ENCODE data around the gene FOXP1.

- no peak for TF ChIP-seq REST (IDR thresholded peaks at IDR 0.05; ENCODE audit: insufficient read depth in 1 of 2, low read depth in 2 of 2, low read length in 1 of 2)
- TF ChIP-seq, protein P1, sequence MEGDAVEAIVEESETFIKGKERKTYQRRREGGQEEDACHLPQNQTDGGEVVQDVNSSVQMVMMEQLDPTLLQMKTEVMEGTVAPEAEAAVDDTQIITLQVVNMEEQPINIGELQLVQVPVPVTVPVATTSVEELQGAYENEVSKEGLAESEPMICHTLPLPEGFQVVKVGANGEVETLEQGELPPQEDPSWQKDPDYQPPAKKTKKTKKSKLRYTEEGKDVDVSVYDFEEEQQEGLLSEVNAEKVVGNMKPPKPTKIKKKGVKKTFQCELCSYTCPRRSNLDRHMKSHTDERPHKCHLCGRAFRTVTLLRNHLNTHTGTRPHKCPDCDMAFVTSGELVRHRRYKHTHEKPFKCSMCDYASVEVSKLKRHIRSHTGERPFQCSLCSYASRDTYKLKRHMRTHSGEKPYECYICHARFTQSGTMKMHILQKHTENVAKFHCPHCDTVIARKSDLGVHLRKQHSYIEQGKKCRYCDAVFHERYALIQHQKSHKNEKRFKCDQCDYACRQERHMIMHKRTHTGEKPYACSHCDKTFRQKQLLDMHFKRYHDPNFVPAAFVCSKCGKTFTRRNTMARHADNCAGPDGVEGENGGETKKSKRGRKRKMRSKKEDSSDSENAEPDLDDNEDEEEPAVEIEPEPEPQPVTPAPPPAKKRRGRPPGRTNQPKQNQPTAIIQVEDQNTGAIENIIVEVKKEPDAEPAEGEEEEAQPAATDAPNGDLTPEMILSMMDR (IDR thresholded peaks at IDR 0.05): no peak
- no peak for TF ChIP-seq POLR2AphosphoS5 (IDR thresholded peaks at IDR 0.05; ENCODE audit: low read depth, low read length)
- TF ChIP-seq SIN3A (IDR thresholded peaks at IDR 0.05; ENCODE audit: borderline replicate concordance, insufficient read depth, low read depth, low read length): no peak
Observed at GRCh38 chr3:71172951-71173350, 410.6 kb downstream of the FOXP1 start.

Measured in Panc1 (cell line).